Lower leg skin (tissue), 4 donors: Measurements from ENCODE around the gene PHTF2. TPM values are rescaled to one million over a fixed set of nuclear protein-coding genes. Genes with fewer than 3 reads are reported as not detected.

Experiments used
- DNase-seq, 2 donors: peaks; one replicate each; pipeline ENCODE4 v3.0.0-alpha.2; 2019; ENCODE audit warnings: low spot score in 2 of 2
- H3K4me3 ChIP-seq: fragments of 200-600 bp; sonication (generic); 2 replicates; pipeline ENCODE4 v1.5.1; 2017; ENCODE audit warnings: mild to moderate bottlenecking, low read depth; ENCODE audit not compliant: poor library complexity, severe bottlenecking
- CTCF ChIP-seq, 3 donors: fragments of 450-650 bp; IDR thresholded peaks; one replicate each; pipeline ENCODE4 v1.5.1; 2016; ENCODE audit warnings: antibody characterized with exemption in 3 of 3, mild to moderate bottlenecking in 3 of 3, moderate library complexity in 2 of 3
- POLR2A ChIP-seq, 2 donors: fragments of 450-650 bp; IDR thresholded peaks; one replicate each; pipeline ENCODE4 v1.6.1; 2016 to 2017; ENCODE audit warnings: antibody characterized with exemption in 2 of 2, mild to moderate bottlenecking in 1 of 2, moderate library complexity in 1 of 2
- WGBS, 2 donors: methylation state at CpG; one replicate each; pipeline ENCODE4 v1.1.5; 2018; 5-methylcytosine and 5-hydroxymethylcytosine counted together
- intact Hi-C: fragments of 100-400 bp; cut with DNase I; formaldehyde crosslinking; loops from one replicate; pipeline ENCODE4 v1.15.0; 2023; ENCODE audit warnings: low total_unique reads
- total RNA-seq, 4 donors: library from RNA; depleted of rRNA; stranded (reverse); fragments of >200 nt; gene quantifications; one replicate each; pipeline ENCODE4 v1.1.0, GENCODE V29; 2016

Gene PHTF2
- total RNA-seq, 4 donors from 2014 or later: 6.9 to 11.9 (median 9.8) TPM

GRCh38 chr7:77838929-77839491 lies 40.4 kb downstream of the PHTF2 start:
- no peak for DNase-seq
- intact Hi-C loops: no loop called here
- TF ChIP-seq POLR2A (IDR thresholded peaks at IDR 0.05): no peak
- no peak for TF ChIP-seq CTCF (IDR thresholded peaks at IDR 0.05)
- no peak overlapping the region for H3K4me3 ChIP-seq
- WGBS, 2 donors: 84 to 86% methylated on average over 3 of the region's 3 CpGs

- WGBS, 2 donors: 81 to 84% methylated on average over 2 of the region's 2 CpGs
- no peak overlapping the region for H3K4me3 ChIP-seq
- TF ChIP-seq CTCF (IDR thresholded peaks at IDR 0.05) (no peak), POLR2A (IDR thresholded peaks at IDR 0.05) (no peak)
- intact Hi-C loops: no loop called here
- no peak for DNase-seq
Observed at GRCh38 chr7:77839919-77840318, 41.3 kb downstream of the PHTF2 start.

- no peak for DNase-seq
- TF ChIP-seq POLR2A (IDR thresholded peaks at IDR 0.05): no peak
- TF ChIP-seq CTCF (IDR thresholded peaks at IDR 0.05): no peak
- intact Hi-C loops: no loop called here
- no peak overlapping the region for H3K4me3 ChIP-seq
- 90 to 91% methylated on average over 2 of the region's 2 CpGs for WGBS, 2 donors
Observed at GRCh38 chr7:77843194-77843593, 44.6 kb downstream of the PHTF2 start.

- no peak for DNase-seq
- no peak for TF ChIP-seq CTCF (IDR thresholded peaks at IDR 0.05)
- TF ChIP-seq POLR2A (IDR thresholded peaks at IDR 0.05): no peak
- no peak overlapping the region for H3K4me3 ChIP-seq
- WGBS, 2 donors: 84 to 88% methylated on average over 6 to 8 of the region's 8 CpGs
- intact Hi-C loops: no loop called here
Observed at GRCh38 chr7:77846317-77847092, 47.9 kb downstream of the PHTF2 start.

- intact Hi-C loops: no loop called here
- DNase-seq: no peak
- 84 to 93% methylated on average over 7 of the region's 7 CpGs for WGBS, 2 donors
- no peak overlapping the region for H3K4me3 ChIP-seq
- TF ChIP-seq CTCF (IDR thresholded peaks at IDR 0.05) (no peak), POLR2A (IDR thresholded peaks at IDR 0.05) (no peak)
Observed at GRCh38 chr7:77855371-77856083, 57.0 kb downstream of the PHTF2 start.
